GM12801 (cell line): Measurements from ENCODE around the gene ABLIM2.

ENCODE experiments used
- CTCF ChIP-seq: IDR thresholded peaks from one replicate; pipeline ENCODE4 v1.5.1; 2011; ENCODE audit warnings: control low read depth; ENCODE audit not compliant: insufficient read length; ENCODE audit errors: extremely low read depth

The ABLIM2 gene

GRCh38 chr4:8167291-8167690 is 8.7 kb upstream of the ABLIM2 start:
- TF ChIP-seq CTCF = no peak

GRCh38 chr4:8165374-8165896 is 6.8 kb upstream of the ABLIM2 start:
- TF ChIP-seq CTCF = no peak

GRCh38 chr4:8164687-8165086 is 6.1 kb upstream of the ABLIM2 start:
- no peak for TF ChIP-seq CTCF

GRCh38 chr4:8164194-8164565 is 5.6 kb upstream of the ABLIM2 start:
- no peak for TF ChIP-seq CTCF

GRCh38 chr4:8163436-8164193 is 5.0 kb upstream of the ABLIM2 start:
- no peak for TF ChIP-seq CTCF

- no peak for TF ChIP-seq CTCF
Measured at GRCh38 chr4:8163026-8163425, 4.4 kb upstream of the ABLIM2 start.

GRCh38 chr4:8162625-8163024 is 4.0 kb upstream of the ABLIM2 start:
- no peak for TF ChIP-seq CTCF
